A549 (cell line): Measurements from ENCODE around the gene PGPEP1. TPM values are rescaled to one million over a fixed set of nuclear protein-coding genes. Genes with fewer than 3 reads are reported as not detected.

ENCODE experiments used
- ATAC-seq, 2 experiments: fragments of 200-7000 bp in 1 of 2; fragments of >200 bp in 1 of 2; cut with Nextera tagmentation in 1 of 2; cut with Tn5 transposase in 1 of 2; 3 replicates each; pipeline versions ENCODE4 v1.8.0 to v1.9.1; 2018 to 2020; ENCODE audit warnings: mild to moderate bottlenecking in 1 of 2, moderate library complexity in 1 of 2
- CTCF ChIA-PET: fragments of 300-600 bp; sonication (Branson Sonifier 250); formaldehyde crosslinking; extraction: SDS; loops from one replicate; lab custom pipeline; 2021; ENCODE audit warnings: antibody characterized with exemption, inconsistent platforms; lab: Yijun Ruan, JAX
- POLR2A ChIA-PET: fragments of 350-600 bp; formaldehyde crosslinking; extraction: SDS; loops from one replicate; lab custom pipeline; 2021; ENCODE audit warnings: antibody characterized with exemption, inconsistent platforms; lab: Yijun Ruan, JAX
- DNase-seq, 2 experiments: peaks; one replicate each; pipeline versions ENCODE4 v3.0.0 to v3.0.0-alpha.2; 2011 to 2016; ENCODE audit warnings: low read depth in 1 of 2, low spot score in 1 of 2
- FAIRE-seq: peaks from 2 replicates; lab custom pipeline; 2011; peaks lifted over from hg19 to GRCh38; lab: Jason Lieb, UNC
- H3K27ac ChIP-seq, 2 experiments: fragments of >200 bp; sonication (Bioruptor Twin); formaldehyde crosslinking; 3 replicates each; pipeline ENCODE4 v1.5.1; 2016 to 2017
- H3K4me1 ChIP-seq: fragments of >200 bp; sonication (Bioruptor Twin); formaldehyde crosslinking; 3 replicates; pipeline ENCODE4 v1.6.1; 2016
- H3K4me2 ChIP-seq: fragments of >200 bp; sonication (Bioruptor Twin); formaldehyde crosslinking; 3 replicates; pipeline ENCODE4 v1.6.1; 2016
- H3K4me3 ChIP-seq: fragments of >200 bp; sonication (Bioruptor Twin); formaldehyde crosslinking; 3 replicates; pipeline ENCODE4 v1.5.1; 2016
- H3K9me3 ChIP-seq: fragments of >200 bp; sonication (Bioruptor Twin); formaldehyde crosslinking; 3 replicates; pipeline ENCODE4 v1.6.1; 2016
- CHD4 ChIP-seq: fragments of 200-600 bp; sonication (generic); IDR thresholded peaks from 2 replicates; pipeline ENCODE4 v1.6.1; 2016; ENCODE audit warnings: antibody characterized with exemption, mild to moderate bottlenecking, borderline replicate concordance
- FOXS1 ChIP-seq: fragments of 250-450 bp; sonication (Bioruptor Pico); IDR thresholded peaks from 2 replicates; pipeline ENCODE4 v1.5.0; 2020; ENCODE audit warnings: mild to moderate bottlenecking, moderate library complexity
- GATA3 ChIP-seq: IDR thresholded peaks from 2 replicates; pipeline ENCODE4 v1.6.1; 2012; ENCODE audit warnings: borderline replicate concordance
- HES2 ChIP-seq: fragments of >200 bp; sonication (Bioruptor Twin); formaldehyde crosslinking; IDR thresholded peaks from 2 replicates; pipeline ENCODE4 v1.6.1; 2016
- HEYL ChIP-seq: fragments of 250-450 bp; sonication (Bioruptor Pico); IDR thresholded peaks from 2 replicates; pipeline ENCODE4 v1.8.0; 2021; ENCODE audit warnings: mild to moderate bottlenecking, moderate library complexity
- HMGXB4 ChIP-seq: fragments of 250-450 bp; sonication (Bioruptor Pico); IDR thresholded peaks from 2 replicates; pipeline ENCODE4 v1.5.0; 2021; ENCODE audit warnings: mild to moderate bottlenecking, moderate library complexity, borderline replicate concordance
- HOXA7 ChIP-seq: fragments of 250-450 bp; sonication (Bioruptor Pico); IDR thresholded peaks from 2 replicates; pipeline ENCODE4 v1.5.0; 2020; ENCODE audit warnings: mild to moderate bottlenecking, moderate library complexity
- HOXB5 ChIP-seq: fragments of 250-450 bp; sonication (Bioruptor Pico); IDR thresholded peaks from 2 replicates; pipeline ENCODE4 v1.5.0; 2020; ENCODE audit warnings: mild to moderate bottlenecking, moderate library complexity
- JUN ChIP-seq, 2 experiments: fragments of >200 bp; sonication (Bioruptor Twin); formaldehyde crosslinking; IDR thresholded peaks; 2 replicates in 1 of 2; 3 replicates in 1 of 2; pipeline ENCODE4 v1.6.1; 2016 to 2017
- KDM1A ChIP-seq: fragments of 200-600 bp; sonication (generic); IDR thresholded peaks from 2 replicates; pipeline ENCODE4 v1.6.1; 2016; ENCODE audit warnings: low read depth, mild to moderate bottlenecking
- KDM5A ChIP-seq: fragments of 200-600 bp; sonication (generic); IDR thresholded peaks from 2 replicates; pipeline ENCODE4 v1.6.1; 2016; ENCODE audit warnings: antibody characterized with exemption, mild to moderate bottlenecking
- MYC ChIP-seq: IDR thresholded peaks from 2 replicates; pipeline ENCODE4 v1.6.1; 2012; ENCODE audit warnings: mild to moderate bottlenecking, inconsistent platforms, low read length, improper control_type of control experiment, borderline replicate concordance
- NFE2L2 ChIP-seq: fragments of 150-350 bp; conservative IDR thresholded peaks from 2 replicates; pipeline ENCODE4 v1.6.1; 2014; ENCODE audit warnings: low read length
- NPAS2 ChIP-seq: fragments of 250-450 bp; sonication (Bioruptor Pico); IDR thresholded peaks from 2 replicates; pipeline ENCODE4 v1.8.0; 2022; ENCODE audit warnings: mild to moderate bottlenecking, moderate library complexity, borderline replicate concordance
- NR3C1 ChIP-seq: fragments of >200 bp; sonication (Bioruptor Twin); formaldehyde crosslinking; IDR thresholded peaks from 3 replicates; pipeline ENCODE4 v1.6.1; 2017
- PHF8 ChIP-seq: fragments of 200-600 bp; sonication (generic); IDR thresholded peaks from 2 replicates; pipeline ENCODE4 v1.6.1; 2016; ENCODE audit warnings: low read depth, mild to moderate bottlenecking, antibody characterized with exemption, moderate library complexity, borderline replicate concordance
- REST ChIP-seq: fragments of 200-600 bp; sonication (generic); IDR thresholded peaks from 2 replicates; pipeline ENCODE4 v1.6.1; 2016; ENCODE audit warnings: antibody characterized with exemption, mild to moderate bottlenecking, moderate library complexity
- RFX5 ChIP-seq: fragments of 450-650 bp; IDR thresholded peaks from 2 replicates; pipeline ENCODE4 v1.7.1; 2014; ENCODE audit warnings: antibody characterized with exemption, mild to moderate bottlenecking, moderate library complexity
- RNF2 ChIP-seq: fragments of 200-600 bp; sonication (generic); IDR thresholded peaks from 2 replicates; pipeline ENCODE4 v1.6.1; 2016; ENCODE audit warnings: low read depth, mild to moderate bottlenecking, antibody characterized with exemption, moderate library complexity, borderline replicate concordance
- SMC3 ChIP-seq: fragments of >200 bp; sonication (Bioruptor Twin); formaldehyde crosslinking; IDR thresholded peaks from 3 replicates; pipeline ENCODE4 v1.6.1; 2018; ENCODE audit warnings: inconsistent platforms
- TFCP2L1 ChIP-seq: fragments of 250-450 bp; sonication (Bioruptor Pico); IDR thresholded peaks from 2 replicates; pipeline ENCODE4 v1.5.0; 2021; ENCODE audit warnings: mild to moderate bottlenecking
- USF2 ChIP-seq: fragments of 450-650 bp; IDR thresholded peaks from 2 replicates; pipeline ENCODE4 v1.6.1; 2014; ENCODE audit warnings: antibody characterized with exemption
- ZC3H11A ChIP-seq: fragments of 450-650 bp; IDR thresholded peaks from 2 replicates; pipeline ENCODE4 v1.6.1; 2014; ENCODE audit warnings: antibody characterized with exemption, mild to moderate bottlenecking
- WGBS: methylation state at CpG from one replicate; pipeline ENCODE4 v1.1.6; 2017; ENCODE audit errors: missing lambda C conversion rate; 5-methylcytosine and 5-hydroxymethylcytosine counted together
- polyA plus RNA-seq, 4 experiments: library from polyadenylated mRNA; depleted of rRNA in 3 of 4; stranded (reverse); fragments of >200 nt; fragmentation: RNase III in 1 of 4; extraction: RNeasy Plus Mini Kit Qiagen cat#74134 plus additional on column Dnase treatment in 1 of 4; gene quantifications; 2 replicates in 3 of 4; 3 replicates in 1 of 4; pipeline ENCODE4 v1.2.3, GENCODE V29; 2011 to 2017

Gene PGPEP1
- polyA plus RNA-seq, 2 of the 4 experiments (the other 2 are of a cell fraction) = 5.3 to 7.1 TPM

DNA sequence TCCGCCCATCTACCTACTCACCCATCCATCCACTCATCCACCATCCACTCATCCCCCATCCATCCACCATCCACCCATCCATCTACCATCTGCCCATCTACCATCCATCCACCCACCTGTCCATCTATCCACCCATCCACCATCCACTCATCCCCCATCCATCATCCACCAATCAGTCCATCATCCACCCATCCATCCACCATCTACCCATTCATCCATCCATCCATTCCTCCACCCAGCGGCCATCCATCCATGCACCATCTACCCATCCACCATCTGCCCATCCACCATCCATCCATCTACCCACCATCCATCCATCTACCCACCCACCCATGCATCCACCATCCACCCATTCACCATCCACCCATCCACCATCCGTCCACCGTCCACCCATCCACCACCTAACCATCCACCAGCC lies 45.4 kb upstream of the PGPEP1 start:
- no peaks in the 10 kb centered on the region for H3K9me3 ChIP-seq
- ChIA-PET CTCF (interaction anchor here (6.5 kb wide), 1 partner anchor 16 kb away, joined by 57 read pairs; the partner anchor contains the start of gene JUND), POLR2A (no interaction called here)
- H3K4me2 ChIP-seq = no peak overlapping the region
- FAIRE-seq (no peak), DNase-seq (no peak), ATAC-seq (no peak)
- H3K4me1 ChIP-seq = peaks cover 39% of the 10 kb centered on the region
- no peak for TF ChIP-seq GATA3
- TF ChIP-seq FOXS1 (CRISPR knock-in tag) = no peak
- no peak for TF ChIP-seq USF2
- TF ChIP-seq HES2 = no peak
- TF ChIP-seq HEYL (CRISPR knock-in tag) = no peak
- TF ChIP-seq NR3C1 = no peak
- TF ChIP-seq REST = no peak
- no peak for TF ChIP-seq JUN (IDR thresholded peaks at IDR 0.05)
- TF ChIP-seq NPAS2 (CRISPR knock-in tag) = no peak
- no peak for TF ChIP-seq RFX5
- no peak for TF ChIP-seq TFCP2L1 (CRISPR knock-in tag)
- TF ChIP-seq MYC = no peak
- TF ChIP-seq KDM5A = no peak
- no peak for TF ChIP-seq KDM1A
- peak overlapping the region in 1 of 2 experiments; percentile 99; a peak in 2 of 6 replicates for H3K27ac ChIP-seq
- H3K4me3 ChIP-seq = no peak overlapping the region
- 96% methylated on average over 4 of the region's 4 CpGs for WGBS

GRCh38 chr19:18297308-18297707 lies 43.1 kb upstream of the PGPEP1 start:
- Histone ChIP-seq H3K9me3 (no peaks in the 10 kb centered on the region), H3K27ac (peak overlapping the region; percentile 37 to 99; a peak in 3 of 6 replicates), H3K4me3 (no peak overlapping the region), H3K4me2 (no peak overlapping the region), H3K4me1 (peaks cover 43% of the 10 kb centered on the region)
- TF ChIP-seq HOXB5 (CRISPR knock-in tag) = no peak
- no peak for TF ChIP-seq NFE2L2
- no peak for TF ChIP-seq SMC3
- TF ChIP-seq FOXS1 (CRISPR knock-in tag) = no peak
- TF ChIP-seq CHD4 = no peak
- TF ChIP-seq GATA3 = no peak
- no peak for TF ChIP-seq PHF8
- TF ChIP-seq REST = no peak
- no peak for TF ChIP-seq RNF2
- no peak for TF ChIP-seq HMGXB4
- TF ChIP-seq ZC3H11A = no peak
- no peak for TF ChIP-seq HOXA7
- DNase-seq (no peak), ATAC-seq (no peak), FAIRE-seq (no peak)
- POLR2A ChIA-PET = interaction anchor here (1.8 to 2.2 kb wide), 2 partner anchors 15 to 18 kb away, joined by 7 to 9 read pairs; partner anchors contain the start of gene JUND
- 88% methylated on average over 4 of the region's 4 CpGs for WGBS
- CTCF ChIA-PET = interaction anchor here (1.0 to 2.6 kb wide), 2 partner anchors 18 to 113 kb away, joined by 7 to 11 read pairs; no protein-coding TSS in a partner anchor
